Articular chondrocyte of knee joint (primary cell): ENCODE data around the gene C15orf40. TPM values are rescaled to one million over a fixed set of nuclear protein-coding genes. Genes with fewer than 3 reads are reported as not detected.

Experiments
- total RNA-seq: library from RNA; depleted of rRNA; stranded (reverse); fragments of >200 nt; gene quantifications from 2 replicates; pipeline ENCODE4 v1.2.3, GENCODE V29; 2012

Gene C15orf40
- total RNA-seq = 8.2 and 9.4 TPM in 2 replicates

GRCh38 chr15:83011271-83012075, at the start of gene C15orf40:
Gene C15orf40, minus strand, starts transcription at chr15:83011639. Its CDS starts 32 bp downstream, at chr15:83011607.

DNA sequence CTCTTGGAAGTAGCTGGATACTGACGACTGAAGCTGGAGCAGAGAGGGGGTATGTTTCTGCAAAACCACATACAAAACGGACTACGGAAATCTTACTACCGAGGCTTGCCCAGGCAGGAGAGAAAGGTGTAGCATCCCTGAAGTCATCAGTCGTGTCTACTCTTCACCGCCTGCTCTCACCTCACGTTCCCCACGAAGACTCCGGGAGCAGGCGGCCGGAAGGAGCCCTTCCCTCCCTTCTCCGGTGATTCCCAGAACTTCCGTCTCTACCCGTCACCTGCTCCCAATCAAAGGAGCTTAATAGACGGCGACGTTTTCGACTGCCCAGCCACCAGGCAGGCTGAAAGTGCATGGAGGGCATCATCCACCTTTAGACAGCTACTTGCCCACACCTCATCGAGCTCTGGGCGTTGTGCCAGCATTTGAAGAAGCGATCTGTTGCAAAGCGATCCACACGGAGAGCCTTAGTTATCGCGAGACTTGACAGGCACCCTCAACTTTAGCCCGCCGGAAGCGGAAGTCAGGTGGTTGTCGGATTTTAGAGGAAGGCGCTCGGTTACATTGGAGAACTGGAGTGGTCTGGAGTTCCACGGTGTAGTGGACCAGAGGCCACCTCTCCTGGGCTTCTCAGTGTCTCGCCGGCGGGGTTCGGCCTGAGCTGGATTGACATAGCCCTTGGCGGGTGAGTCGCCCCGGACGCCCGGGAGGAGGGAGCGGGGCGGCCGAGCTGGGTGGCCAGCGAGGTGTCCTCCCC, 25.6 kb downstream of the C15orf40 start, which contains the start of gene RAMAC:
Gene RAMAC (plus strand): TSS at position 523 of the 754 bp plus-strand sequence. CDS start 2,809 bp downstream, outside the sequence.

GRCh38 chr15:82952158-82953081, 59.0 kb downstream of the C15orf40 start, which contains the start of gene HOMER2:
Gene HOMER2, minus strand, starts transcription at chr15:82952720. Its CDS starts 185 bp downstream, at chr15:82952535.

Other genes with a start within 250 kb of the C15orf40 start
- gene FSD2, start 205.6 kb downstream of the C15orf40 start, total RNA-seq = under 0.01 TPM in 1 of 2 replicates, not detected in the other
- 7.4 and 7.6 TPM in 2 replicates for gene WHAMM, start 202.0 kb downstream of the C15orf40 start, total RNA-seq
- 6.8 and 10.7 TPM in 2 replicates for gene HOMER2, start 58.9 kb downstream of the C15orf40 start, total RNA-seq
- 26.3 and 32.1 TPM in 2 replicates for gene RAMAC, start 25.4 kb downstream of the C15orf40 start, total RNA-seq
- gene BTBD1, start 55.6 kb upstream of the C15orf40 start, total RNA-seq = 95.6 and 116 TPM in 2 replicates
- 0.11 TPM in 1 of 2 replicates, not detected in the other for gene TM6SF1, start 96.0 kb upstream of the C15orf40 start, total RNA-seq
- gene HDGFL3, start 196.2 kb upstream of the C15orf40 start, total RNA-seq = 35.7 and 47.7 TPM in 2 replicates